OCI-LY7 (cell line): Measurements from ENCODE around the gene SNX20. TPM values are rescaled to one million over a fixed set of nuclear protein-coding genes. Genes with fewer than 3 reads are reported as not detected.

Experiments used
- BruUV-seq: library from RNA; stranded (reverse); fragments of 400-500 nt; replicated peaks from 2 replicates; lab custom pipeline; 2021; lab: Mats Ljungman, UMichigan
- CTCF ChIA-PET: fragments of 300-600 bp; sonication (Branson Sonifier 250); formaldehyde crosslinking; loops from one replicate; lab custom pipeline; 2022; ENCODE audit warnings: antibody characterized with exemption; ENCODE audit not compliant: unreplicated experiment; lab: Charles Lee
- POLR2A ChIA-PET: fragments of 300-600 bp; sonication (Branson Sonifier 250); formaldehyde crosslinking; loops from one replicate; lab custom pipeline; 2022; ENCODE audit warnings: antibody characterized with exemption; lab: Charles Lee
- DNase-seq: peaks from one replicate; pipeline ENCODE4 v3.0.0-alpha.2; 2015; ENCODE audit warnings: low spot score
- H2AFZ ChIP-seq: fragments of 200-600 bp; sonication (generic), shearing (Covaris generic); 2 replicates; pipeline ENCODE4 v1.6.1; 2014; ENCODE audit warnings: mild to moderate bottlenecking, antibody characterized with exemption, low read length, moderate library complexity
- H3K27ac ChIP-seq: fragments of 200-600 bp; sonication (generic); 2 replicates; pipeline ENCODE4 v1.5.1; 2014; ENCODE audit warnings: mixed run types, low read depth, mild to moderate bottlenecking, moderate library complexity, low read length, inconsistent platforms; ENCODE audit not compliant: poor library complexity, severe bottlenecking
- H3K36me3 ChIP-seq: fragments of 200-600 bp; sonication (generic); 2 replicates; pipeline ENCODE4 v1.6.1; 2014; ENCODE audit warnings: mild to moderate bottlenecking, antibody characterized with exemption, low read length, moderate library complexity, mixed read lengths; ENCODE audit not compliant: insufficient read depth
- H3K4me1 ChIP-seq: fragments of 200-600 bp; sonication (generic); 2 replicates; pipeline ENCODE4 v1.5.1; 2014; ENCODE audit warnings: mild to moderate bottlenecking, low read length; ENCODE audit not compliant: insufficient read depth, poor library complexity, severe bottlenecking
- H3K4me2 ChIP-seq: fragments of 200-600 bp; sonication (generic); 2 replicates; pipeline ENCODE4 v1.6.1; 2014; ENCODE audit warnings: mild to moderate bottlenecking, low read length
- H3K4me3 ChIP-seq: fragments of 200-600 bp; sonication (generic); 2 replicates; pipeline ENCODE4 v1.5.1; 2014; ENCODE audit warnings: mild to moderate bottlenecking, low read depth, low read length; ENCODE audit not compliant: poor library complexity, severe bottlenecking
- H3K79me2 ChIP-seq: fragments of 200-600 bp; sonication (generic); 2 replicates; pipeline ENCODE4 v1.6.1; 2016; ENCODE audit warnings: low read depth, mild to moderate bottlenecking, low read length, moderate library complexity, mixed read lengths; ENCODE audit not compliant: insufficient read depth
- H3K9me2 ChIP-seq: fragments of 200-600 bp; sonication (generic); 2 replicates; pipeline ENCODE4 v1.6.1; 2016; ENCODE audit warnings: mild to moderate bottlenecking, low read length, mixed read lengths; ENCODE audit not compliant: insufficient read depth
- H3K9me3 ChIP-seq: fragments of 200-600 bp; sonication (generic); 2 replicates; pipeline ENCODE4 v1.6.1; 2014; ENCODE audit warnings: mild to moderate bottlenecking, mixed run types, low read length, mixed read lengths
- H4K20me1 ChIP-seq: fragments of 200-600 bp; sonication (generic); 2 replicates; pipeline ENCODE4 v1.6.1; 2014; ENCODE audit warnings: mild to moderate bottlenecking, antibody characterized with exemption, low read length, moderate library complexity, mixed read lengths; ENCODE audit not compliant: insufficient read depth
- CTCF ChIP-seq: fragments of 200-600 bp; sonication (generic); conservative IDR thresholded peaks from 2 replicates; pipeline ENCODE4 v1.5.1; 2014; ENCODE audit warnings: mild to moderate bottlenecking, antibody characterized with exemption, low read length, moderate library complexity, mixed read lengths
- EZH2phosphoT487 ChIP-seq: fragments of 200-600 bp; sonication (generic); IDR thresholded peaks from 2 replicates; pipeline ENCODE4 v1.6.1; 2018; ENCODE audit warnings: low read depth, borderline replicate concordance, mild to moderate bottlenecking, mixed run types, antibody characterized with exemption, low read length, moderate library complexity, mixed read lengths
- intact Hi-C: fragments of 100-400 bp; cut with micrococcal nuclease; formaldehyde crosslinking; loops from one replicate; pipeline ENCODE4 v1.10.0; 2022; ENCODE audit not compliant: unreplicated experiment
- total RNA-seq, 2 experiments: library from RNA; depleted of rRNA in 1 of 2; stranded (reverse); fragments of >200 nt in 1 of 2; shearing (Covaris generic) in 1 of 2; gene quantifications; 2 replicates each; pipeline ENCODE4 v1.2.3, GENCODE V29; 2014 to 2022

The SNX20 gene
- total RNA-seq, 2 experiments from 2014 or later, result 1.3 to 5.8 TPM

GRCh38 chr16:50706250-50706649, 25.1 kb upstream of the SNX20 start:
- no peaks in the 10 kb centered on the region for H4K20me1 ChIP-seq
- H3K27ac ChIP-seq, result no peak overlapping the region
- peaks cover 14% of the 10 kb centered on the region; the same call in 1 of the 2 replicates for H3K9me3 ChIP-seq
- no peak overlapping the region for H3K4me2 ChIP-seq
- intact Hi-C loops, result no loop called here
- H3K79me2 ChIP-seq, result no peaks in the 10 kb centered on the region
- DNase-seq, result no peak
- H3K36me3 ChIP-seq, result no peaks in the 10 kb centered on the region
- H3K9me2 ChIP-seq, result no peaks in the 10 kb centered on the region
- H2AFZ ChIP-seq, result no peak overlapping the region
- POLR2A ChIA-PET, result no interaction called here
- TF ChIP-seq CTCF (no peak), EZH2phosphoT487 (no peak)
- H3K4me1 ChIP-seq, result no peaks in the 10 kb centered on the region
- H3K4me3 ChIP-seq, result no peak overlapping the region
- no TSS peak for BruUV-seq
- CTCF ChIA-PET, result no interaction called here

- no peak for TF ChIP-seq CTCF
- TF ChIP-seq EZH2phosphoT487, result no peak
- Histone ChIP-seq H3K4me1 (no peaks in the 10 kb centered on the region), H2AFZ (no peak overlapping the region), H3K4me2 (no peak overlapping the region), H3K4me3 (no peak overlapping the region), H4K20me1 (no peaks in the 10 kb centered on the region), H3K9me2 (no peaks in the 10 kb centered on the region), H3K27ac (no peak overlapping the region), H3K9me3 (peaks cover 14% of the 10 kb centered on the region; the same call in 1 of the 2 replicates), H3K36me3 (no peaks in the 10 kb centered on the region), H3K79me2 (no peaks in the 10 kb centered on the region)
- CTCF ChIA-PET, result no interaction called here
- BruUV-seq, result no TSS peak
- intact Hi-C loops, result no loop called here
- POLR2A ChIA-PET, result no interaction called here
- no peak for DNase-seq
Measured at GRCh38 chr16:50705436-50706110, 24.5 kb upstream of the SNX20 start.

GRCh38 chr16:50704245-50704644, 23.1 kb upstream of the SNX20 start:
- Histone ChIP-seq H4K20me1 (no peaks in the 10 kb centered on the region), H3K9me2 (no peaks in the 10 kb centered on the region), H3K27ac (no peak overlapping the region), H3K36me3 (no peaks in the 10 kb centered on the region), H3K4me3 (no peak overlapping the region), H3K9me3 (peaks cover 14% of the 10 kb centered on the region; the same call in 1 of the 2 replicates), H3K4me2 (no peak overlapping the region), H2AFZ (no peak overlapping the region), H3K79me2 (no peaks in the 10 kb centered on the region), H3K4me1 (no peaks in the 10 kb centered on the region)
- intact Hi-C loops, result no loop called here
- POLR2A ChIA-PET, result no interaction called here
- BruUV-seq, result no TSS peak
- TF ChIP-seq CTCF (no peak), EZH2phosphoT487 (no peak)
- DNase-seq, result no peak
- CTCF ChIA-PET, result no interaction called here
